ENCODE results near the gene CASTOR2. TPM values are rescaled to one million over a fixed set of nuclear protein-coding genes. Genes with fewer than 3 reads are reported as not detected.

The CASTOR2 gene
- total and polyA plus RNA-seq, 2 of the 8 experiments (the other 6 are each of a cell fraction or from before 2014, with no cell fraction given) = 12.1 to 47.8 TPM

GRCh38 chr7:75055155-75055554 lies 90.7 kb downstream of the CASTOR2 start (continued):
- TF ChIP-seq CHD7 (IDR thresholded peaks at IDR 0.05; ENCODE audit: insufficient replicate concordance, low read length) = no peak
- no peak for TF ChIP-seq CTBP2 (IDR thresholded peaks at IDR 0.05; ENCODE audit: borderline replicate concordance, insufficient read depth, insufficient read length, low read length)
- no peak for TF ChIP-seq SIN3A (conservative IDR thresholded peaks at IDR 0.05 in 1 of 2, IDR thresholded peaks at IDR 0.05 in 1 of 2; ENCODE audit: low read depth in 1 of 2, low read length in 2 of 2)
- no peak for TF ChIP-seq EZH2 (IDR thresholded peaks at IDR 0.05; ENCODE audit: low read depth, low read length, severe bottlenecking)
- TF ChIP-seq FOSL1 (IDR thresholded peaks at IDR 0.05; ENCODE audit: insufficient read depth, low read depth, low read length) = no peak
- no peak for TF ChIP-seq JUN (IDR thresholded peaks at IDR 0.05; ENCODE audit: low read depth, low read length)
- no peak for TF ChIP-seq NANOG (IDR thresholded peaks at IDR 0.05; ENCODE audit: insufficient read depth, low read depth, low read length, poor library complexity, severe bottlenecking)
- TF ChIP-seq RBBP5 (IDR thresholded peaks at IDR 0.05; ENCODE audit: borderline replicate concordance, low read depth, low read length) = no peak
- no peak for TF ChIP-seq GTF2F1 (IDR thresholded peaks at IDR 0.05; ENCODE audit: borderline replicate concordance, low read depth, low read length)
- TF ChIP-seq KDM5A (IDR thresholded peaks at IDR 0.05; ENCODE audit: low read length) = no peak
- TF ChIP-seq YY1 (IDR thresholded peaks at IDR 0.05; ENCODE audit: low read depth, low read length) = no peak
